Bronchial epithelial cell (primary cell): ENCODE measurements around the gene RACGAP1. TPM values are rescaled to one million over a fixed set of nuclear protein-coding genes. Genes with fewer than 3 reads are reported as not detected.

Experiments
- DNase-seq: peaks from one replicate; pipeline ENCODE4 v3.0.0-alpha.2; 2010; ENCODE audit warnings: low read depth
- FAIRE-seq: peaks from 2 replicates; lab custom pipeline; 2011; peaks lifted over from hg19 to GRCh38; lab: Jason Lieb, UNC
- H3K27me3 ChIP-seq: 2 replicates; pipeline ENCODE4 v1.5.1; 2011; ENCODE audit warnings: low read length; ENCODE audit not compliant: control insufficient read depth, insufficient read depth
- H3K36me3 ChIP-seq: 2 replicates; pipeline ENCODE4 v1.5.1; 2011; ENCODE audit warnings: low read length; ENCODE audit not compliant: control insufficient read depth, insufficient read depth
- H3K4me3 ChIP-seq: 2 replicates; pipeline ENCODE4 v1.5.1; 2011; ENCODE audit warnings: mild to moderate bottlenecking, low read depth, low read length, control low read depth
- total RNA-seq: library from RNA; depleted of rRNA; stranded (reverse); fragments of >200 nt; gene quantifications from 2 replicates; pipeline ENCODE4 v1.2.1, GENCODE V29; 2014
- TF ChIP-seq, protein P1 (sequence below): IDR thresholded peaks from 2 replicates; pipeline ENCODE4 v1.5.1; 2011; ENCODE audit warnings: mild to moderate bottlenecking, moderate library complexity, low read length, control low read depth, inconsistent platforms; ENCODE audit not compliant: insufficient read depth, severe bottlenecking

The RACGAP1 gene
- total RNA-seq, 1 donor from 2014 or later, result 11.3 TPM

DNA sequence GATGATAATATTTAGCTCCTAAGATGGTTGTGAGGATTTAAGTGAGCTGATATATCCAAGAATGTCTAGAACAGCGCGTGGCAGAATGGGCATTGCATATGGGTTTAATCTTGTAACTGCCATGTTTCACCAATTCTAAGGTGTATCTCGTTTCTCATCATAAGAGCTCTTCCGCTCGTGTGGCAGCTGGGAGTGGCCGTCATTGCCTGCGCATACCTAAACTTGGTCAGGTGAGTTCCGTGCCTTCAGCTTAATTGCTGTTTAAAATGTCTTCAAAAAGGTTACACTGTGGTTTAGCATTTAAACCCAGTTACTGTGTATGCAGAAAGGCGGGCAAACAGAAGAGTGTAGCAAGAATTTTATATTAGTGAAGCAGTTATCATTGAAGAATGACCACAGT is 79.2 kb downstream of the RACGAP1 start:
- Histone ChIP-seq H3K27me3 (no peaks in the 10 kb centered on the region), H3K4me3 (no peak overlapping the region), H3K36me3 (no peaks in the 10 kb centered on the region)
- no peak for FAIRE-seq
- TF ChIP-seq, protein P1, sequence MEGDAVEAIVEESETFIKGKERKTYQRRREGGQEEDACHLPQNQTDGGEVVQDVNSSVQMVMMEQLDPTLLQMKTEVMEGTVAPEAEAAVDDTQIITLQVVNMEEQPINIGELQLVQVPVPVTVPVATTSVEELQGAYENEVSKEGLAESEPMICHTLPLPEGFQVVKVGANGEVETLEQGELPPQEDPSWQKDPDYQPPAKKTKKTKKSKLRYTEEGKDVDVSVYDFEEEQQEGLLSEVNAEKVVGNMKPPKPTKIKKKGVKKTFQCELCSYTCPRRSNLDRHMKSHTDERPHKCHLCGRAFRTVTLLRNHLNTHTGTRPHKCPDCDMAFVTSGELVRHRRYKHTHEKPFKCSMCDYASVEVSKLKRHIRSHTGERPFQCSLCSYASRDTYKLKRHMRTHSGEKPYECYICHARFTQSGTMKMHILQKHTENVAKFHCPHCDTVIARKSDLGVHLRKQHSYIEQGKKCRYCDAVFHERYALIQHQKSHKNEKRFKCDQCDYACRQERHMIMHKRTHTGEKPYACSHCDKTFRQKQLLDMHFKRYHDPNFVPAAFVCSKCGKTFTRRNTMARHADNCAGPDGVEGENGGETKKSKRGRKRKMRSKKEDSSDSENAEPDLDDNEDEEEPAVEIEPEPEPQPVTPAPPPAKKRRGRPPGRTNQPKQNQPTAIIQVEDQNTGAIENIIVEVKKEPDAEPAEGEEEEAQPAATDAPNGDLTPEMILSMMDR, result no peak
- DNase-seq, result no peak

DNA sequence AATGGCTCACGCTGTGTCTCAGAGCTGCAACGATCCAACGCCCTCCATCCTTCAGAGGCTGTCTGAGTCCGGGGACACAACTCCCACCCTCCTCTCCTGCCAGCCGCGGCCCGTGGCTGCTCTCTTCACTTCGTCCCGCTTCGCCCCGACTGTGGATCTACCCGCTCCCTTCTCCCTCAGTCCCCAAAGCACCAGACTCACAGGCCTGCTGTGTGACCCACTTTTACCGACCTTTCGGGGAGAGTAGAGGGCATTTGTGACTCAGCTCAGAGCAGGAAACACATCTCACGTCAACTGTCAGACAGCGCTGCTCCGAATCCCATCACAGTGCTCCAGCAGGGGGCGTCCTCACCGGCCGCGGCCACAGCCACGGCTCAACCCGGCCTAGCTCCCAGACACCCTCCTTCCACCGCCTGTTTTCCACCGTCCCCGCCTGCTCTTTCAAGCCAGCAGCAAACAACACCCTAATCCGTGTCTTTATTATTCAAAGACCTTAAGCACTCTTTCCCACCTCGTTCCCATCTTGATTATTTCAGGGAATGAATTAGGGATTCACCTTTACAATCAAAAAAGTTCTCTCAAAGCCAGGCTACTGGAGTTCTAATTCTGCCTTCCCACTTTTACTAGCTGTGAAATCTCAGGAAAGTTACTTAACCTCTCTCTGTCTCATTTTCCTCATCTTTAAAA is 79.8 kb downstream of the RACGAP1 start:
- H3K36me3 ChIP-seq, result no peaks in the 10 kb centered on the region
- no peak overlapping the region for H3K4me3 ChIP-seq
- DNase-seq, result peak; percentile 66
- H3K27me3 ChIP-seq, result no peaks in the 10 kb centered on the region
- FAIRE-seq, result no peak
- TF ChIP-seq, protein P1, result peak; percentile 96

DNA sequence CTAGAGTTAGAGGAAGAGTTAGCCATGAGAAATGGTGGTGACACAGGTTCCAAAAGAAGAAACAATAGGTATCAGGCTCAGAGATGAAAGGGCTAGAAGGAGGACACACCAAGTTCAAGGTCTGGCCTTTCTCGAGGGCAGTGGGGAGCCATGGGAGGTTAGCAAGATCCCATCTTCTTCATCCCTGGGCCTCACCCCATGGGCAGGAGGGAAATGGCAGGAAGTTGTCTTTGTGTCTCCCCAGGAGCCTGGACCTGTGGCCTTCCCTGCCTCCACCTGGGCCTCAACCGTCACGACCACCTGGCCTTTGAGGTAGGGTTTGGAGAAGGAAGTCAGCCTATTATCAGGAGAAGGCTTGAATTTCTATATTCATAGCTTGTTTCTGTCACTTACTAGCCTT is 80.6 kb downstream of the RACGAP1 start:
- Histone ChIP-seq H3K4me3 (no peak overlapping the region), H3K36me3 (no peaks in the 10 kb centered on the region), H3K27me3 (no peaks in the 10 kb centered on the region)
- TF ChIP-seq, protein P1, result no peak
- no peak for FAIRE-seq
- DNase-seq, result no peak

DNA sequence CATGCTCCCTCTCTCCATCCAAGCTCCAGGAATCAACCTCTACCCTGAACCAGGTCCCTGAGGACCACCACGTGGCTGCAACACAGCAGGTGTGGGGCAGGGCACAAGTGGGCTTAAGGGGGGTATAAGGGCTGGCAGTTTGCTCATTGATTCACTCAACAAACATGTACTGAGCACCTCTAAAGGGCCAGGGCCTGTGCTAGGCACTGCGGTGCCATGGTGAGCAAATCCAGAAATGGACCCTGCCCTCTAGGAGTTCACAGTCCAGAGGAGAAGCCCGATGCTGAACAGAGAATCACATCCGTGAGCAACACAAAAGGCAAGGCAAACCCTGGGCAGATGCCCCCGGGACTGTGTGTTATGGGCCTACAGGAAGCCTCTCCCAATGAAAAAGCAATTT is 81.2 kb downstream of the RACGAP1 start:
- Histone ChIP-seq H3K27me3 (no peaks in the 10 kb centered on the region), H3K36me3 (no peaks in the 10 kb centered on the region), H3K4me3 (no peak overlapping the region)
- peak; percentile 91 for FAIRE-seq
- TF ChIP-seq, protein P1, result no peak
- DNase-seq, result no peak

DNA sequence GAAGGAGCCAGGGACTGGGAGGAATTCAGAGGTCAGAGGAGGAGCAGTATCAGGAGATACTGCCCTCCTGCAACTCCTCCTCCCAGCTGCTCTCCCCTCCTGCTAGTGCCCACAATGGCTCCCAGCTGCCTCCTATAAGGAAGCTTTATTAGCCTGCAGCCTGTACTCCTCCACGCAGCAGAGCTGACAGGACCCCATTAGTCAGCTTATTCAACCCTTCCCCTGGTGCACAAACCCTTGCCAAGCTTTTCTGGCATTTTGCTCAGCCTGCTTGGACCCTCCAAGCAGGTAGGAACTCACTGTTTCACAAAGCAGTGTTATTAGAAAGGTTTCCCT is 81.7 kb downstream of the RACGAP1 start:
- FAIRE-seq, result no peak
- TF ChIP-seq, protein P1, result no peak

More for the DNA sequence above, 81.7 kb downstream of the RACGAP1 start:
- DNase-seq, result no peak
- Histone ChIP-seq H3K4me3 (no peak overlapping the region), H3K36me3 (no peaks in the 10 kb centered on the region), H3K27me3 (no peaks in the 10 kb centered on the region)
